Stimulated activated CD8-positive, alpha-beta memory T cell treated with anti-CD3 and anti-CD28 coated beads, Interleukin-7, amount 100 ng/mL, for 4 hours (primary cell): ENCODE measurements around the gene USP3.
A peak's percentile ranks its signal among the peaks of the same experiment; 100 is the strongest.
"Not testable (repeated sequence)": the region's sequence is repeated elsewhere in the genome, so short reads cannot be mapped to it uniquely, and the experiment has no call there.

Experiments
- DNase-seq, 2 donors: peaks; one replicate each; pipeline ENCODE4 v3.0.0-alpha.2; 2020; ENCODE audit warnings: low read depth in 2 of 2

Gene USP3

DNA sequence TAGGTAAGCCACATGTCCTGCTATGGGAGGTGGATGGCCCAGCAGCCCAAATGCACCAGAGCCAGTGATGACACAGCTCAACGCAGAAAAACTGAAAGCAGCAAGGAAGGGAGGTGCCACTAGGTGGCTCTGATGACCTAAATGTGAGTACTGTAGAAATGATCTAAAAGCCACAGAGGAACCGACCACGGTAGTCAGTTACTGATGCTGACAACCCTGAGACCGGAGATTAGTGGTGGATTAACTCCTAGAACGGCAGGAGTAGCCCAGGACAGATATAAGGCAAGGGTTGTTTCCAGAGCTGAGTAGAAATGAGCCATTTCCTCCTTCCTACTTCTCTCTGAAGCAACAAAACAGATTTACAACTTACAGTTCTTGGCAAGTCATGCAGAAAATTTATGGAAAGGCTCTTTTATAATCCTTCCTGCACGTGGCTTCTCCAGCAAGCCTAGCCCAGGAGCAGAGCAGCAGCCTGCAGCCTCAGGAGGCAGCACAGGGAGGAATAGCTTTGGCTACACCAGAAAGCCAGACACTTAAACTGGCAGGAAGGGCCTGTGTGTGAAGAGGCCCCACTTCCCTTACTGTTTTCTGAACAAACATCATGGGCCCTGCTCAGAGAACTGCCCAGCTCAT, 105.9 kb downstream of the USP3 start:
- DNase-seq, result peak; percentile 60 to 62

DNA sequence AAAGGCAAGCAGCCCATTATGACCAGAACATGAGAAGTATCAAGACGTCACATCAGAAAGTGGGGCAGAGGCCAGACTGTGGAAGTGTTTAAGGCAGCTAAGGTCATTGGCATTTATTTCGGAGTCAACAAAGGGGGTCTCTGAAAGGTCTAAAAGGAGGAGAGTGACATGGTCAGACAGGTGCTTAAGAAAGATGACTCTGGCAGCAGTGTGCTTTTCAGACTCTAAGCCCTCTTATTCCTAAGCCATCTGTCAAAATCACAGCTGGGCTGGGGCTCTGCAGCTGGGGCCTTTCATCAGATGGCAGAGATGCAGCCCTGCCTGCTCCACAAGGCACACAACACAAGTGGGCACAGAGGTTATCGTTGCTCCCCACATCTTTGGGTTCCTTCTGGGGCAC, 106.8 kb downstream of the USP3 start:
- DNase-seq, result no peak

GRCh38 chr15:63612300-63612699, 107.9 kb downstream of the USP3 start:
- no peak for DNase-seq

DNA sequence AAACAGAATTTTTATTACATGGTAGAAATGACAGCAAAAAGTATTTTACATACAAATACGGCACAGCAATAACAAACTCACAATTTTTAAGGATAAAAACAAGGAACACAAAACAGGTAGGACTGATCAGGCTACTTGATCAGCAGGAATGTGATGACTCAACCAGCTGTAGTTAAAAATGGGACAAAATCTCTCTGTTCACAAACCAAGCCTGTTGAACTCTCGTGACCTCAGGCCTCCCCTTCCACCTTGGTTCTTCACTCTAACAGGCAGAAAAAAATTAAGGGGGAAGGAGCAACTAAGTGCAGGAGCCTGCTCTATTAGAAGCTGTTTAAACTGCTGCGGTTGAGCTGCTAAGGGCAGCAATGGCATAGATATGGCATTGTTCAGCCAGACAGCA, 111.5 kb downstream of the USP3 start:
- DNase-seq, result no peak

DNA sequence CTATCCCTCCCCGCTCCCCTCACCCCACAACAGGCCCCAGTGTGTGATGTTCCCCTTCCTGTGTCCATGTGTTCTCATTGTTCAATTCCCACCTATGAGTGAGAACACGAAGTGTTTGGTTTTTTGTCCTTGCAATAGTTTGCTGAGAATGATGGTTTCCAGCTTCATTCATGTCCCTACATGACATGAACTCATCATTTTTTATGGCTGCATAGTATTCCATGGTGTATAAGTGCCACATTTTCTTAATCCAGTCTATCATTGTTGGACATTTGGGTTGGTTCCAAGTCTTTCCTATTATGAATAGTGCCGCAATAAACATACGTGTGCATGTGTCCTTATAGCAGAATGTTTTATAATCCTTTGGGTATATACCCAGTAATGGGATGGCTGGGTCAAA, 112.8 kb downstream of the USP3 start:
- not testable (repeated sequence) for DNase-seq

- DNase-seq, result not testable (repeated sequence)
Observed at GRCh38 chr15:63617627-63618026, 113.2 kb downstream of the USP3 start.

DNA sequence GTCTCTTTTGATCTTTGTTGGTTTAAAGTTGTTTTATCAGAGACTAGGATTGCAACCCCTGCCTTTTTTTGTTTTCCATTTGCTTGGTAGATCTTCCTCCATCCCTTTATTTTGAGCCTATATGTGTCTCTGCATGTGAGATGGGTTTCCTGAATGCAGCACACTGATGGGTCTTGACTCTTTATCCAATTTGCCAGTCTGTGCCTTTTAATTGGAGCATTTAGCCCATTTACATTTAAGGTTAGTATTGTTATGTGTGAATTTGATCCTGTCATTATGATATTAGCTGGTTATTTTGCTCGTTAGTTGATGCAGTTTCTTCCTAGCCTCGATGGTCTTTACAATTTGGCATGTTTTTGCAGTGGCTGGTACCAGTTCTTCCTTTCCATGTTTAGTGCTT, 116.4 kb downstream of the USP3 start:
- DNase-seq, result not testable (repeated sequence)

GRCh38 chr15:63623232-63623969, 119.0 kb downstream of the USP3 start:
- no peak for DNase-seq

DNA sequence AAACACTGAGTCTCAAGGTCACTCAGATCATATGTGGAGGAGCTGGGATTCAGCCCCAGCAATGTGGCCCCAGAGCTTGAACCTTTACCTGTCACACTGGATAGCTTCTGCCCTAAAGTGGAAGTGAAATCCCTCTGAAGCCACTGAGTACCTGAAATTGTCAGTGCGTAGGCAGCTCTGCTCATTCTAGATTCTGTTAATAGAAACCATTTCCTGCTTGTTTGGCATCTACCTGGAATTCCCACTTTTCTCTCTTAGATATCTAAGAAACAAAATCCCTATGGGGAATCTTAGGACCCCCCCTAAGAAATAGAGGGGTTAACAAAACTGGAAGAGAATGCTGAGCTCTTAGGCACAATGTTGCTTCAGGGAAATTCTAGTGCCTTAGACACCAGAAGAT, 122.6 kb downstream of the USP3 start:
- DNase-seq, result no peak

GRCh38 chr15:63628123-63628822, 123.9 kb downstream of the USP3 start:
- DNase-seq, result no peak

DNA sequence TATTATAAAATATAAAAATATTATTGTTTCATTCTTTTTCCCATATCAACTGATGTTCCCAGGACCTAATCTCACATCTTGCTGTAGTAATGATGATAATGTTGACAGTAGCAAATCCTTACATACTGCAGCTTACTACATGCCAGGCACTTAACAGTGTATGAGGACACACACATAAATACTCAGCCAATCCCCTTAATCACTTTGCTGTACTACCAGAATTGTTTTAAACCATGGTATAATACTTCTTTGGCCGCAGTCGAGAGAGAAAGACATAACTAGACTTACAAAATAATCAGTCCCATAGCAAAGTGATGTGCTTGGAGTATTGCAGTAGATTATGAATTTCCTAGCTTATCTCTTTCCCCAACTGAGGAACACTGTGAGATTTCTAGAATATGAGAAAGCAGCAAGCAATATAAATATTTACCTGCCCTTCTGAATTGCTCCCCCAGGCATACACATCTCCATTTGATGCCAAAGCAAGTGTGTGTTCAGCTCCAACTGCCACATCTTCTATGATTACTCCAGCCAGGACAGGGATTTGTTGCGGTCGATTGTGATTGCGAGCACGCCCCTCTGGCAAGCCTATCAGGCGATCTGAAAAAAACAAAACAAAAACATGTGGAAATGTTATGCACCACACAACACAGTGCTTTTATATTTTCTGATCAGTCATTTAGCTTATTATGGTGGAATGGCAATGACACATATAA, 125.8 kb downstream of the USP3 start:
- DNase-seq, result no peak

DNA sequence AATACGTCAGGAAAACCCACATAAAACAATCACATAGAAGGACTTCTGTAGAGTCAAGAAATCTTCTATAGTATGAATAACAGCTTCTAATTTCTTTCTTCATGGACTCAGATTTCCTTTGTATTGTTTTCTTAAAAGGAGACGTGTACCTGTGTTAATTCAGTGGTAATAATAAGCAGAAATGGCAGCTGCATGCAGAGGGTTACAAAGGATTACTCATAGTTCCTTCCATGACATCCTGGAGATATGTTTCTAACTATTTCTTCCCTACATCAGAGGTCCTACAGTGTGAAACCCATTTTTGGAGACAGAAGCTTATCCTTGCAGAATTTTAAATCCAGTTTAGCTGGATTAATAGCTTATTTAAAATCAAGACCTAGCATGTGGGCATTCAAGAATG, 128.9 kb downstream of the USP3 start:
- DNase-seq, result no peak

DNA sequence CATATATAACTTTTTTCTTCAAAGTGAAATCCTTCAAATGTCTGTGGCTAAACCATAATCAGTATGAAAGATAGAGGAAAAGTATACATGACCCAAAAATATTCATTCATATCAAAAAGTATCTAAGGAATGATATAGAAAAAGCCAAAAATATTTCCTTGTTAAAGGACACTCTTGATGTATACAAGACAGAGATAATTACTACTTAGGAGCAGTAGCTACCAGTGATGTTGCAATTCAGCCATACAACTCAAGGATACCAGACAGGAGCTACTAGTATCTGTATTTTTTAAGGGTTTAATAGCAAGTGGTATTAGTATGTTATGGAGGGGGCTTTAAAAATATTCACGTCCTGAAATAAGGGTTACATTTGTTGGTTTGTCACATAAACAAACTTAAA, 129.8 kb downstream of the USP3 start:
- no peak for DNase-seq

- no peak for DNase-seq
Observed at GRCh38 chr15:63636518-63637061, 132.2 kb downstream of the USP3 start.

GRCh38 chr15:63638839-63639238, 134.4 kb downstream of the USP3 start:
- no peak for DNase-seq

- DNase-seq, result no peak
Observed at GRCh38 chr15:63640146-63640545, 135.8 kb downstream of the USP3 start.
